Liver (tissue), 9 donors: ENCODE results near the gene FYCO1. TPM values are rescaled to one million over a fixed set of nuclear protein-coding genes. Genes with fewer than 3 reads are reported as not detected.

ENCODE experiments used
- DNase-seq: peaks from one replicate; pipeline ENCODE4 v3.0.0-alpha.2; 2017; ENCODE audit warnings: low spot score
- H3K27ac ChIP-seq, 2 donors: one replicate each; pipeline ENCODE4 v1.7.0; 2013; ENCODE audit warnings: inconsistent platforms in 2 of 2, low read length in 2 of 2, control low read depth in 1 of 2, low read depth in 1 of 2, mild to moderate bottlenecking in 1 of 2
- H3K27me3 ChIP-seq, 4 donors: one replicate each; pipeline versions ENCODE4 v1.6.1 to v1.7.0; 2013; ENCODE audit warnings: low read length in 3 of 4, inconsistent platforms in 1 of 4, mild to moderate bottlenecking in 1 of 4, moderate library complexity in 1 of 4; ENCODE audit not compliant: control insufficient read depth in 4 of 4, insufficient read depth in 4 of 4
- H3K36me3 ChIP-seq, 4 donors: one replicate each; pipeline versions ENCODE4 v1.6.1 to v1.7.0; 2013; ENCODE audit warnings: low read length in 3 of 4, mild to moderate bottlenecking in 3 of 4, low read depth in 1 of 4, moderate library complexity in 1 of 4; ENCODE audit not compliant: control insufficient read depth in 4 of 4, insufficient read depth in 3 of 4
- H3K4me1 ChIP-seq, 4 donors: one replicate each; pipeline versions ENCODE4 v1.6.1 to v1.7.0; 2013; ENCODE audit warnings: low read length in 3 of 4, mild to moderate bottlenecking in 3 of 4, moderate library complexity in 1 of 4; ENCODE audit not compliant: control insufficient read depth in 4 of 4, insufficient read depth in 4 of 4
- H3K4me3 ChIP-seq, 3 donors: one replicate each; pipeline versions ENCODE4 v1.6.1 to v1.7.0; 2013; ENCODE audit warnings: low read length in 3 of 3, control low read depth in 1 of 3, low read depth in 1 of 3, mild to moderate bottlenecking in 1 of 3
- H3K9ac ChIP-seq, 2 donors: one replicate each; pipeline ENCODE4 v1.7.0; 2013; ENCODE audit warnings: low read length in 2 of 2, mild to moderate bottlenecking in 2 of 2, moderate library complexity in 2 of 2, control low read depth in 1 of 2, low read depth in 1 of 2
- H3K9me3 ChIP-seq, 4 donors: one replicate each; pipeline versions ENCODE4 v1.6.1 to v1.7.0; 2013; ENCODE audit warnings: low read length in 3 of 4; ENCODE audit not compliant: control insufficient read depth in 4 of 4
- CTCF ChIP-seq: fragments of 150-350 bp; IDR thresholded peaks from 2 replicates; pipeline ENCODE4 v1.5.1; 2017; ENCODE audit warnings: improper control_type of control experiment, low read depth, low read length; ENCODE audit not compliant: missing input control
- EGR1 ChIP-seq, 2 donors: IDR thresholded peaks; 2 replicates each; pipeline ENCODE4 v1.6.1; 2016 to 2018; ENCODE audit warnings: antibody characterized with exemption in 2 of 2, low read depth in 2 of 2
- FOXA1 ChIP-seq: IDR thresholded peaks from 2 replicates; pipeline ENCODE4 v1.6.1; 2016; ENCODE audit warnings: antibody characterized with exemption
- FOXA2 ChIP-seq: IDR thresholded peaks from 2 replicates; pipeline ENCODE4 v1.6.1; 2016; ENCODE audit warnings: antibody characterized with exemption
- GABPA ChIP-seq, 2 donors: IDR thresholded peaks in 1 of 2; conservative IDR thresholded peaks in 1 of 2; 2 replicates each; pipeline ENCODE4 v1.6.1; 2016; ENCODE audit warnings: antibody characterized with exemption in 2 of 2, mild to moderate bottlenecking in 1 of 2, moderate library complexity in 1 of 2
- MAX ChIP-seq: IDR thresholded peaks from 2 replicates; pipeline ENCODE4 v1.6.1; 2016; ENCODE audit warnings: antibody characterized with exemption
- NR2F2 ChIP-seq: IDR thresholded peaks from 2 replicates; pipeline ENCODE4 v1.6.1; 2016; ENCODE audit warnings: antibody characterized with exemption
- REST ChIP-seq: IDR thresholded peaks from 2 replicates; pipeline ENCODE4 v1.6.1; 2016; ENCODE audit warnings: antibody characterized with exemption, mild to moderate bottlenecking
- SP1 ChIP-seq: IDR thresholded peaks from 2 replicates; pipeline ENCODE4 v1.6.1; 2018; ENCODE audit warnings: antibody characterized with exemption, mild to moderate bottlenecking
- YY1 ChIP-seq: IDR thresholded peaks from 2 replicates; pipeline ENCODE4 v1.6.1; 2016; ENCODE audit warnings: antibody characterized with exemption, mild to moderate bottlenecking
- ZBTB33 ChIP-seq: IDR thresholded peaks from 2 replicates; pipeline ENCODE4 v1.6.1; 2016; ENCODE audit warnings: antibody characterized with exemption
- WGBS: extraction: QIAGEN DNeasy Blood & Tissue Kit; methylation state at CpG from one replicate; pipeline ENCODE4 v1.1.7; 2013; 5-methylcytosine and 5-hydroxymethylcytosine counted together
- polyA plus RNA-seq, 2 donors: library from polyadenylated mRNA; stranded (reverse) in 1 of 2; unstranded in 1 of 2; fragments of 200-250 nt in 1 of 2; fragments of >200 nt in 1 of 2; fragmentation: Nextera tagmentation in 1 of 2; extraction: Ambion mirVana in 1 of 2; gene quantifications; one replicate each; pipeline versions ENCODE4 v1.2.1 to v1.2.3, GENCODE V29; 2013 to 2015
- total RNA-seq, 2 donors: library from RNA; depleted of rRNA; stranded (reverse); fragments of >200 nt; gene quantifications; one replicate each; pipeline ENCODE4 v1.2.3, GENCODE V29; 2014
- donor health status: healthy.
- donor health status: healthy.
- donor health status: healthy.
- donor health status: healthy.
- donor health status: healthy.

The FYCO1 gene
- total and polyA plus RNA-seq, 4 donors = 3.0 to 17.1 (median 10.2) TPM

- Histone ChIP-seq H3K4me3 (no peak overlapping the region), H3K4me1 (no peaks in the 10 kb centered on the region), H3K9me3 (no peaks in the 10 kb centered on the region), H3K27me3 (no peaks in the 10 kb centered on the region), H3K27ac (no peak overlapping the region), H3K36me3 (peaks cover 0 to 25% (median 10%) of the 10 kb centered on the region in 4 donors), H3K9ac (no peak overlapping the region)
- DNase-seq = no peak
- no peak for TF ChIP-seq YY1
- no peak for TF ChIP-seq MAX
- TF ChIP-seq GABPA (IDR thresholded peaks at IDR 0.05 in 1 of 2, conservative IDR thresholded peaks at IDR 0.05 in 1 of 2) = no peak
- TF ChIP-seq FOXA1 = no peak
- no peak for TF ChIP-seq EGR1 (IDR thresholded peaks at IDR 0.05; ENCODE audit: low read depth in 2 of 2)
- TF ChIP-seq ZBTB33 = no peak
- no peak for TF ChIP-seq NR2F2
- no peak for TF ChIP-seq SP1
- TF ChIP-seq CTCF = no peak
- no peak for TF ChIP-seq FOXA2
- WGBS = 97% methylated on average over 6 of the region's 6 CpGs
These were observed 54.8 kb downstream of the FYCO1 start for GRCh38 chr3:45940781-45941365.

- Histone ChIP-seq H3K9ac (no peak overlapping the region), H3K27ac (no peak overlapping the region), H3K36me3 (peaks cover 0 to 20% (median 13%) of the 10 kb centered on the region in 4 donors), H3K4me3 (no peak overlapping the region), H3K9me3 (no peaks in the 10 kb centered on the region), H3K4me1 (no peaks in the 10 kb centered on the region), H3K27me3 (no peaks in the 10 kb centered on the region)
- 88% methylated on average over 7 of the region's 7 CpGs for WGBS
- DNase-seq = no peak
- TF ChIP-seq REST (no peak), ZBTB33 (no peak), GABPA (IDR thresholded peaks at IDR 0.05 in 1 of 2, conservative IDR thresholded peaks at IDR 0.05 in 1 of 2) (no peak)
These were observed 55.4 kb downstream of the FYCO1 start for GRCh38 chr3:45940004-45940780.
